ENCODE results near the gene STX16.

- no peak for TF ChIP-seq CTCF (conservative IDR thresholded peaks at IDR 0.05; ENCODE audit: low read depth, low read length)
- no peak for TF ChIP-seq EZH2 (IDR thresholded peaks at IDR 0.05; ENCODE audit: borderline replicate concordance, low read depth, low read length, poor library complexity, severe bottlenecking)
Measured at GRCh38 chr20:58708246-58708931, 57.3 kb downstream of the STX16 start.
